ENCODE results near the gene PAPOLB. TPM values are rescaled to one million over a fixed set of nuclear protein-coding genes. Genes with fewer than 3 reads are reported as not detected.
"Not testable (repeated sequence)": the region's sequence is repeated elsewhere in the genome, so short reads cannot be mapped to it uniquely, and the experiment has no call there.

PAPOLB gene
- total RNA-seq, 1 experiment from 2014 or later = 0.13 TPM

DNA sequence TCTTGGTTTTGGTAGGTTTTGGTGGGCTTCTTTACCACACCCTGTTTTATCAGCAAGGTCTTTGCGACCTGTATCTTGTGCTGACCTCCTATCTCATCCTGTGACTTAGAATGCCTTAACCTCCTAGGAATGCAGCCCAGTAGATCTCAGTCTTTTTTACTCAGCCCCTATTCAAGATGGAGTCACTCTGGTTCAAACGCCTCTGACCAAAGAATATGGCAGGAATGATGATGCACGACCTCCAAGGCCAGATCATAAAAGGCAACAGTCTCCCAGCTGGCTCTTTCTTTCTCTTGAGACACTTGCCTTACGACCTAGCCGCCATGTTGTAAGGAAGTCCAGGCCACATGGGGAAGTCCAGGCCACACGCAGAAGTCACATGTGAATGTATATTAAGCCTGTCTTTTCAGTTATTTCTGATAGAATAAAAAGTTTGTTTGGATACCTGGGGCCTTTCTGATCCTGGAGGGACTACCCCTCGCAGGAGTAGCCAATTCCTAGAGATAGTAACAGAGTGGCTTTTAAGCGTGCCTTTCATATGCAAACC lies 32.2 kb upstream of the PAPOLB start:
- Mint-ChIP-seq H3K27ac (no peak overlapping the region), H3K27me3 (ENCODE audit: low read depth) (peaks cover 4% of the 10 kb centered on the region), H3K36me3 (ENCODE audit: insufficient read depth in 1 of 3, low read depth in 3 of 3) (peaks cover 0 to 6% (median 3%) of the 10 kb centered on the region in 3 experiments; a peak in 4 of 7 replicates), H3K4me3 (no peak overlapping the region), H3K9me3 (peaks cover 5 to 8% of the 10 kb centered on the region in 2 experiments; a peak in 2 of 5 replicates), H3K4me1 (peaks cover 10 to 11% of the 10 kb centered on the region in 2 experiments; a peak in 3 of 4 replicates)
- no peak overlapping the region for H3K56ac ChIP-seq (ENCODE audit: insufficient read length, low read depth, low read length)
- no peak overlapping the region for H3K4me2 ChIP-seq (ENCODE audit: insufficient read depth, insufficient read length, low read length)
- no peak overlapping the region for H2BK15ac ChIP-seq (ENCODE audit: low read depth, low read length)
- no peak overlapping the region for H2AFZ ChIP-seq (ENCODE audit: low read length)
- no peak overlapping the region for H2BK12ac ChIP-seq (ENCODE audit: insufficient read length, low read depth, low read length)
- H3K23ac ChIP-seq (ENCODE audit: insufficient read length, low read depth, low read length) = no peak overlapping the region
- H3T11ph ChIP-seq (ENCODE audit: low read length) = no peak overlapping the region
- no peak overlapping the region for H3K4ac ChIP-seq (ENCODE audit: low read depth, low read length)
- H2BK20ac ChIP-seq (ENCODE audit: low read depth, low read length, poor library complexity, severe bottlenecking) = no peak overlapping the region
- no peak overlapping the region for H3K18ac ChIP-seq (ENCODE audit: insufficient read length, low read depth, low read length)
- H4K5ac ChIP-seq (ENCODE audit: insufficient read length, low read depth, low read length) = no peak overlapping the region
- TF ChIP-seq, protein P1, sequence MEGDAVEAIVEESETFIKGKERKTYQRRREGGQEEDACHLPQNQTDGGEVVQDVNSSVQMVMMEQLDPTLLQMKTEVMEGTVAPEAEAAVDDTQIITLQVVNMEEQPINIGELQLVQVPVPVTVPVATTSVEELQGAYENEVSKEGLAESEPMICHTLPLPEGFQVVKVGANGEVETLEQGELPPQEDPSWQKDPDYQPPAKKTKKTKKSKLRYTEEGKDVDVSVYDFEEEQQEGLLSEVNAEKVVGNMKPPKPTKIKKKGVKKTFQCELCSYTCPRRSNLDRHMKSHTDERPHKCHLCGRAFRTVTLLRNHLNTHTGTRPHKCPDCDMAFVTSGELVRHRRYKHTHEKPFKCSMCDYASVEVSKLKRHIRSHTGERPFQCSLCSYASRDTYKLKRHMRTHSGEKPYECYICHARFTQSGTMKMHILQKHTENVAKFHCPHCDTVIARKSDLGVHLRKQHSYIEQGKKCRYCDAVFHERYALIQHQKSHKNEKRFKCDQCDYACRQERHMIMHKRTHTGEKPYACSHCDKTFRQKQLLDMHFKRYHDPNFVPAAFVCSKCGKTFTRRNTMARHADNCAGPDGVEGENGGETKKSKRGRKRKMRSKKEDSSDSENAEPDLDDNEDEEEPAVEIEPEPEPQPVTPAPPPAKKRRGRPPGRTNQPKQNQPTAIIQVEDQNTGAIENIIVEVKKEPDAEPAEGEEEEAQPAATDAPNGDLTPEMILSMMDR (conservative IDR thresholded peaks at IDR 0.05) = no peak
- no peak overlapping the region for H4K8ac ChIP-seq (replicated peaks; ENCODE audit: insufficient read length, low read depth, low read length)
- WGBS (ENCODE audit: extremely low coverage, insufficient read length, low lambda C conversion rate) = no CpG with 5 or more reads among the region's 8 CpGs
- no peak overlapping the region for H2AK5ac ChIP-seq (ENCODE audit: insufficient read length, low read length)
- no peak overlapping the region for H3K14ac ChIP-seq (ENCODE audit: insufficient read depth, low read length)
- H4K20me1 ChIP-seq (ENCODE audit: control insufficient read depth, insufficient read depth, insufficient read length) = no peaks in the 10 kb centered on the region
- H3K79me2 ChIP-seq (ENCODE audit: insufficient read depth, low read length) = no peaks in the 10 kb centered on the region
- H2BK5ac ChIP-seq (ENCODE audit: insufficient read length, low read length) = no peak overlapping the region
- H3K79me1 ChIP-seq (ENCODE audit: insufficient read depth, low read depth, low read length, poor library complexity, severe bottlenecking) = no peaks in the 10 kb centered on the region
- no peak overlapping the region for H4K91ac ChIP-seq (ENCODE audit: insufficient read length, low read depth, low read length)
- H2BK120ac ChIP-seq (ENCODE audit: low read depth, low read length, poor library complexity, severe bottlenecking) = no peak overlapping the region
- no peaks in the 10 kb centered on the region for H3K27me3 ChIP-seq (ENCODE audit: insufficient read depth, low read length)
- H3K27ac ChIP-seq (ENCODE audit: insufficient read length, low read depth, low read length) = no peak overlapping the region
- no peaks in the 10 kb centered on the region for H3K9me3 ChIP-seq (ENCODE audit: control insufficient read depth, low read depth, low read length)
- no peaks in the 10 kb centered on the region for H3K23me2 ChIP-seq (ENCODE audit: insufficient read length, low read depth, low read length, poor library complexity, severe bottlenecking)
- DNase-seq = no peak
- H3K4me1 ChIP-seq (ENCODE audit: insufficient read depth, low read length) = no peaks in the 10 kb centered on the region; the same call in 1 of the 2 replicates
- no peak overlapping the region for H3K9ac ChIP-seq (ENCODE audit: extremely low read depth, insufficient read length, low read length)

- H3K36me3 Mint-ChIP-seq (ENCODE audit: insufficient read depth in 1 of 3, low read depth in 3 of 3); H2BK120ac ChIP-seq (ENCODE audit: low read depth, low read length, poor library complexity, severe bottlenecking); H3K4me3 Mint-ChIP-seq; H4K8ac ChIP-seq (replicated peaks; ENCODE audit: insufficient read length, low read depth, low read length); H3K23ac ChIP-seq (ENCODE audit: insufficient read length, low read depth, low read length); H3K9me3 Mint-ChIP-seq; H2BK20ac ChIP-seq (ENCODE audit: low read depth, low read length, poor library complexity, severe bottlenecking); H4K91ac ChIP-seq (ENCODE audit: insufficient read length, low read depth, low read length); H3K27ac ChIP-seq (ENCODE audit: insufficient read length, low read depth, low read length); H3K27me3 ChIP-seq (ENCODE audit: insufficient read depth, low read length); DNase-seq; H3K79me2 ChIP-seq (ENCODE audit: insufficient read depth, low read length); H3K79me1 ChIP-seq (ENCODE audit: insufficient read depth, low read depth, low read length, poor library complexity, severe bottlenecking); H3K4me1 ChIP-seq (ENCODE audit: insufficient read depth, low read length); H3K4me2 ChIP-seq (ENCODE audit: insufficient read depth, insufficient read length, low read length); H2AFZ ChIP-seq (ENCODE audit: low read length); H3K23me2 ChIP-seq (ENCODE audit: insufficient read length, low read depth, low read length, poor library complexity, severe bottlenecking); H3K9me3 ChIP-seq (ENCODE audit: control insufficient read depth, low read depth, low read length); H3K14ac ChIP-seq (ENCODE audit: insufficient read depth, low read length); H3K9ac ChIP-seq (ENCODE audit: extremely low read depth, insufficient read length, low read length); H2AK5ac ChIP-seq (ENCODE audit: insufficient read length, low read length); H2BK15ac ChIP-seq (ENCODE audit: low read depth, low read length); H2BK12ac ChIP-seq (ENCODE audit: insufficient read length, low read depth, low read length); H3K4ac ChIP-seq (ENCODE audit: low read depth, low read length); H3K27ac Mint-ChIP-seq; H4K5ac ChIP-seq (ENCODE audit: insufficient read length, low read depth, low read length); H3K18ac ChIP-seq (ENCODE audit: insufficient read length, low read depth, low read length); H3K27me3 Mint-ChIP-seq (ENCODE audit: low read depth); H4K20me1 ChIP-seq (ENCODE audit: control insufficient read depth, insufficient read depth, insufficient read length); H3T11ph ChIP-seq (ENCODE audit: low read length); H3K56ac ChIP-seq (ENCODE audit: insufficient read length, low read depth, low read length); H2BK5ac ChIP-seq (ENCODE audit: insufficient read length, low read length): not testable (repeated sequence)
- no CpG with 5 or more reads among the region's 4 CpGs for WGBS (ENCODE audit: extremely low coverage, insufficient read length, low lambda C conversion rate)
- H3K4me1 Mint-ChIP-seq = peaks cover 10 to 11% of the 10 kb centered on the region in 2 experiments; a peak in 3 of 4 replicates
Observed at GRCh38 chr7:4893188-4893587, 31.4 kb upstream of the PAPOLB start.

Data from H9 (cell line).